Suprapubic skin (tissue), 4 donors: Measurements from ENCODE around the gene PEBP1. TPM values are rescaled to one million over a fixed set of nuclear protein-coding genes. Genes with fewer than 3 reads are reported as not detected.

ENCODE experiments used
- DNase-seq, 2 donors: peaks; one replicate each; pipeline ENCODE4 v3.0.0-alpha.2; 2019; ENCODE audit warnings: low spot score in 2 of 2
- H3K27ac ChIP-seq: fragments of 200-600 bp; sonication (generic); one replicate; pipeline ENCODE4 v1.5.1; 2019
- H3K27me3 ChIP-seq: fragments of 200-600 bp; sonication (generic); one replicate; pipeline ENCODE4 v1.5.1; 2019
- H3K36me3 ChIP-seq: fragments of 200-600 bp; sonication (generic); one replicate; pipeline ENCODE4 v1.5.1; 2019
- H3K4me1 ChIP-seq: fragments of 200-600 bp; sonication (generic); one replicate; pipeline ENCODE4 v1.5.1; 2019
- H3K4me3 ChIP-seq: fragments of 200-600 bp; sonication (generic); one replicate; pipeline ENCODE4 v1.5.1; 2019; ENCODE audit warnings: mild to moderate bottlenecking
- H3K9me3 ChIP-seq: fragments of 200-600 bp; sonication (generic); one replicate; pipeline ENCODE4 v1.5.1; 2019
- EP300 ChIP-seq: sonication (generic); formaldehyde crosslinking; IDR thresholded peaks from one replicate; pipeline ENCODE4 v1.6.1; 2017; ENCODE audit warnings: antibody characterized with exemption
- POLR2A ChIP-seq, 2 donors: fragments of 450-650 bp; IDR thresholded peaks; one replicate each; pipeline ENCODE4 v1.6.1; 2017; ENCODE audit warnings: antibody characterized with exemption in 2 of 2, mild to moderate bottlenecking in 2 of 2, moderate library complexity in 2 of 2
- POLR2AphosphoS5 ChIP-seq, 3 donors: sonication (generic); formaldehyde crosslinking; IDR thresholded peaks; one replicate each; pipeline ENCODE4 v1.6.1; 2017; ENCODE audit warnings: antibody characterized with exemption in 3 of 3
- WGBS: methylation state at CpG from one replicate; pipeline ENCODE4 v1.1.5; 2018; 5-methylcytosine and 5-hydroxymethylcytosine counted together
- total RNA-seq, 4 donors: library from RNA; depleted of rRNA; stranded (reverse); fragments of >200 nt; gene quantifications; one replicate each; pipeline ENCODE4 v1.1.0, GENCODE V29; 2016
- TF ChIP-seq, protein P1 (sequence below), 2 donors: fragments of 200-600 bp in 1 of 2; fragments of 450-650 bp in 1 of 2; sonication (generic) in 1 of 2; IDR thresholded peaks; one replicate each; pipeline ENCODE4 v1.5.1; 2016 to 2019; ENCODE audit warnings: antibody characterized with exemption in 2 of 2, mild to moderate bottlenecking in 1 of 2, moderate library complexity in 1 of 2

The PEBP1 gene
- total RNA-seq, 4 donors from 2014 or later: 260 to 443 (median 311) TPM

DNA sequence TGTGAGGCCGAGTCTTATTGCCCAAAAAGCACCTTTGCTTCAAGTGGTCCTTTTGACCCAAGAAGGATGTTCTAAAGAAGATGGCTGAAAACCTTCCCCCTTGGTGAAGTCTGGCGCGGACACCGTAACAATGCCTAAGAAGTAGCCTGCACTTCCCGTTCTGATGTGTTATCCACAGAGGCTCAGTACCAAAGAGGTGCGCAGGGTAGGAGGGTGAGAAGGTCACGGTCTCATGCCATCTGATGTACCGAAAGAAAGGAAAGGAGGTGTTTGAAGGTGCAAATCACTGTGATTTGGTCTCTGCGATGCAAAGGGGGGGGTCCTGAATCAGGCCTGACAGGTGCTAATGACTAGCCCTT, 9.9 kb downstream of the PEBP1 start:
- peaks cover 90% of the 10 kb centered on the region for H3K36me3 ChIP-seq
- no peak for TF ChIP-seq POLR2AphosphoS5 (IDR thresholded peaks at IDR 0.05)
- TF ChIP-seq, protein P1, sequence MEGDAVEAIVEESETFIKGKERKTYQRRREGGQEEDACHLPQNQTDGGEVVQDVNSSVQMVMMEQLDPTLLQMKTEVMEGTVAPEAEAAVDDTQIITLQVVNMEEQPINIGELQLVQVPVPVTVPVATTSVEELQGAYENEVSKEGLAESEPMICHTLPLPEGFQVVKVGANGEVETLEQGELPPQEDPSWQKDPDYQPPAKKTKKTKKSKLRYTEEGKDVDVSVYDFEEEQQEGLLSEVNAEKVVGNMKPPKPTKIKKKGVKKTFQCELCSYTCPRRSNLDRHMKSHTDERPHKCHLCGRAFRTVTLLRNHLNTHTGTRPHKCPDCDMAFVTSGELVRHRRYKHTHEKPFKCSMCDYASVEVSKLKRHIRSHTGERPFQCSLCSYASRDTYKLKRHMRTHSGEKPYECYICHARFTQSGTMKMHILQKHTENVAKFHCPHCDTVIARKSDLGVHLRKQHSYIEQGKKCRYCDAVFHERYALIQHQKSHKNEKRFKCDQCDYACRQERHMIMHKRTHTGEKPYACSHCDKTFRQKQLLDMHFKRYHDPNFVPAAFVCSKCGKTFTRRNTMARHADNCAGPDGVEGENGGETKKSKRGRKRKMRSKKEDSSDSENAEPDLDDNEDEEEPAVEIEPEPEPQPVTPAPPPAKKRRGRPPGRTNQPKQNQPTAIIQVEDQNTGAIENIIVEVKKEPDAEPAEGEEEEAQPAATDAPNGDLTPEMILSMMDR (IDR thresholded peaks at IDR 0.05): no peak
- TF ChIP-seq EP300: no peak
- TF ChIP-seq POLR2A (IDR thresholded peaks at IDR 0.05): no peak
- WGBS: 89% methylated on average over 9 of the region's 9 CpGs

DNA sequence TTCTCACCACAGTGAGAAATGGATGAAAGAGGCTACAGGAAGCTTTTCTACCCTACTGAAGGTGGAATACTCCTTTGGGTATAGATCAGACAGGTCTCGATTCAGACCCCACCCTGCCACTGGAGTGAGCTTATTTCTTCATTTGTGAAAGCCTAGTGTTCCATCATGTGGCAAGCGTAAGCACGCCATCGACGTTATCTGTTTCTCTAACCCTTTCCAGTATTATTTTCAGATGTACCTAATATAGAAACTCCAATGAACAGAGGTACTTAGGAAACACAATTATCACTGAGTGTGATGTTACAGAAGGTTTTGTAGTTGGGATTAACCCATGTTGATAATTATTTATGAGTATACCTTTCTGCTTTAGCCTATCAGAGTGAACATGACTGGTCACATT, 12.4 kb downstream of the PEBP1 start:
- H3K4me3 ChIP-seq: no peak overlapping the region
- WGBS: 90% methylated on average over 5 of the region's 5 CpGs
- no peak overlapping the region for H3K27ac ChIP-seq
- H3K4me1 ChIP-seq: no peaks in the 10 kb centered on the region
- no peaks in the 10 kb centered on the region for H3K27me3 ChIP-seq
- DNase-seq: no peak
- no peaks in the 10 kb centered on the region for H3K9me3 ChIP-seq
- H3K36me3 ChIP-seq: peaks cover 84% of the 10 kb centered on the region
- TF ChIP-seq, protein P1 (IDR thresholded peaks at IDR 0.05): no peak
- TF ChIP-seq POLR2A (IDR thresholded peaks at IDR 0.05) (no peak), EP300 (no peak), POLR2AphosphoS5 (IDR thresholded peaks at IDR 0.05) (no peak)

More for the DNA sequence above, 9.9 kb downstream of the PEBP1 start:
- H3K4me3 ChIP-seq: no peak overlapping the region
- no peaks in the 10 kb centered on the region for H3K27me3 ChIP-seq
- no peaks in the 10 kb centered on the region for H3K9me3 ChIP-seq
- H3K4me1 ChIP-seq: no peaks in the 10 kb centered on the region
- no peak for DNase-seq
- H3K27ac ChIP-seq: no peak overlapping the region

DNA sequence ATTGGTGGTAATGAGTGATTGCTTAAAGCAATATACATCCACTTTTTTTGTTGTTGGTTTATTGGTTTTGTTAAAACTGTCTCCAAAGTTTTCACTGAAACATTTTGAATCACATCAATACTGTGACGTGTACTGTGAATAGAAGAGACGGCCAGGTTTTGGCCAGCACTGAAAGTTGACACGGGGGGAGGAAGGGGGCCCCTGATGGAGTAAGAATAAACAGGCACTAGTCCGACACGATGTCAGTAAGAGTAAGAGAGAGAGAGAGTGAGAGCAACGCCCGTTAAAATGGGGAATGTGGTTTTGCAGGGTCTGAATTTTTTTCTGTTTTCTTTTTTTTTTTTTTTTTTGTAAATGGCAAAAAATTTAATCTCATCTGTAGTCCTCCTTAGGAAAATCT, 14.7 kb downstream of the PEBP1 start:
- WGBS: 58% methylated on average over 7 of the region's 7 CpGs
- Histone ChIP-seq H3K9me3 (no peaks in the 10 kb centered on the region), H3K27me3 (no peaks in the 10 kb centered on the region), H3K4me1 (no peaks in the 10 kb centered on the region), H3K36me3 (peaks cover 63% of the 10 kb centered on the region), H3K4me3 (no peak overlapping the region), H3K27ac (no peak overlapping the region)
- TF ChIP-seq EP300 (no peak), POLR2AphosphoS5 (IDR thresholded peaks at IDR 0.05) (no peak)
- no peak for DNase-seq

DNA sequence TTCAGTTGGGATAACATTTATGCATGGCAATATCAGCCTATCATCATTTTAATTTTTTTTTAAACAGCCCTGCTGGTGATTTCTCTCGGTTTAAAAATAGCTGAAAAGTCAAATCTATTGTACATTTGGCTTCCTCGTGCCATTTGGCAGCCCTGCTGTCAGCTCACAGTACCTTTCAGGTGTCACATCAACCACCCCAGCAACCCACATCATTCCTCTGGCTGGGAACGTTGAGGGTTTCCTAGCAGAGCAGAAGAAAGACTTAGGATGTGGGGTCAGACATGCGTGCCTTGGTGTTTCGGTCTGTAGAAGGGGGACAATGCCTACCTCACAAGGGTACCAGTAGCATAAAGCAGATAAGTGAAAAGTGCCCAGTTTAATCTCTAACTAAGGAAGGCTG, 15.8 kb downstream of the PEBP1 start:
- no peaks in the 10 kb centered on the region for H3K9me3 ChIP-seq
- TF ChIP-seq, protein P1 (IDR thresholded peaks at IDR 0.05): no peak
- TF ChIP-seq POLR2AphosphoS5 (IDR thresholded peaks at IDR 0.05): no peak
- TF ChIP-seq EP300: no peak
- TF ChIP-seq POLR2A (IDR thresholded peaks at IDR 0.05): no peak
- H3K27ac ChIP-seq: no peak overlapping the region
- peaks cover 52% of the 10 kb centered on the region for H3K36me3 ChIP-seq
- 82% methylated on average over 5 of the region's 5 CpGs for WGBS
- no peaks in the 10 kb centered on the region for H3K4me1 ChIP-seq
- DNase-seq: no peak
- no peaks in the 10 kb centered on the region for H3K27me3 ChIP-seq
- no peak overlapping the region for H3K4me3 ChIP-seq

DNA sequence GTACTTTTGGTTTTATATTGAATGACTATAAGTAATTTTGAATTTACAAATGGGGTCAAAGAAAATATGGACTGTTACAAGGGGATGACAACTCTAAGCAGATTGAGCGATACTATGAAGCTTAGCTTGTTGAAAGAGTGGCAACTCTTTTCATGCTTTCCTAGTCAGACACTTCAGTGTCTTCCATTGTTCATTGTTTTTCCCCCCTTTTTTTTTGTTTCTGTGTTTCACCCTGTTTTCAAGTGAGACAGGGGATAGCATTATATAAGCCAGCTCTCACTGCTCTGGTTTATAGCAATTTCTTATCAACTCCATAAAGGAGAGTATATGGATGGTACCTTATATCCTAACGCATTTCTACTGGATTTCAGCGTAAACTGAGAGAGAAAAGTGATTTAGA, 24.6 kb downstream of the PEBP1 start:
- Histone ChIP-seq H3K27me3 (no peaks in the 10 kb centered on the region), H3K9me3 (no peaks in the 10 kb centered on the region), H3K36me3 (peaks cover 45% of the 10 kb centered on the region), H3K4me1 (no peaks in the 10 kb centered on the region), H3K27ac (no peak overlapping the region), H3K4me3 (no peak overlapping the region)
- 97% methylated on average over 3 of the region's 3 CpGs for WGBS
- no peak for DNase-seq
- TF ChIP-seq, protein P1 (IDR thresholded peaks at IDR 0.05): no peak
- TF ChIP-seq POLR2A (IDR thresholded peaks at IDR 0.05) (no peak), POLR2AphosphoS5 (IDR thresholded peaks at IDR 0.05) (no peak), EP300 (no peak)
